ENCODE results near the gene ZSWIM9. TPM values are rescaled to one million over a fixed set of nuclear protein-coding genes. Genes with fewer than 3 reads are reported as not detected.

The ZSWIM9 gene
- total RNA-seq, 1 donor from 2014 or later, result 13.4 TPM

GRCh38 chr19:48174445-48175030 is 4.1 kb downstream of the ZSWIM9 start:
- H3K4me3 Mint-ChIP-seq, result peak overlapping the region; percentile 68
- H3K27ac Mint-ChIP-seq (ENCODE audit: unreplicated experiment), result no peak overlapping the region
- no peak for DNase-seq (ENCODE audit: low read depth, low spot score)
- H3K9me3 Mint-ChIP-seq, result no peaks in the 10 kb centered on the region
- H3K36me3 Mint-ChIP-seq (ENCODE audit: low read depth), result peaks cover 26% of the 10 kb centered on the region
- no peak for TF ChIP-seq CTCF (conservative IDR thresholded peaks at IDR 0.05)
- H3K27me3 Mint-ChIP-seq (ENCODE audit: low read depth), result no peaks in the 10 kb centered on the region
- peaks cover 9% of the 10 kb centered on the region for H3K4me1 Mint-ChIP-seq

- H3K27me3 Mint-ChIP-seq (ENCODE audit: low read depth), result no peaks in the 10 kb centered on the region
- DNase-seq (ENCODE audit: low read depth, low spot score), result no peak
- H3K27ac Mint-ChIP-seq (ENCODE audit: unreplicated experiment), result peak overlapping the region; percentile 77
- H3K9me3 Mint-ChIP-seq, result peaks cover 3% of the 10 kb centered on the region
- H3K4me1 Mint-ChIP-seq, result peaks cover 9% of the 10 kb centered on the region
- H3K4me3 Mint-ChIP-seq, result peak overlapping the region; percentile 44
- H3K36me3 Mint-ChIP-seq (ENCODE audit: low read depth), result peaks cover 31% of the 10 kb centered on the region
- no peak for TF ChIP-seq CTCF (conservative IDR thresholded peaks at IDR 0.05)
Observed at GRCh38 chr19:48175578-48175977, 5.1 kb downstream of the ZSWIM9 start.

DNA sequence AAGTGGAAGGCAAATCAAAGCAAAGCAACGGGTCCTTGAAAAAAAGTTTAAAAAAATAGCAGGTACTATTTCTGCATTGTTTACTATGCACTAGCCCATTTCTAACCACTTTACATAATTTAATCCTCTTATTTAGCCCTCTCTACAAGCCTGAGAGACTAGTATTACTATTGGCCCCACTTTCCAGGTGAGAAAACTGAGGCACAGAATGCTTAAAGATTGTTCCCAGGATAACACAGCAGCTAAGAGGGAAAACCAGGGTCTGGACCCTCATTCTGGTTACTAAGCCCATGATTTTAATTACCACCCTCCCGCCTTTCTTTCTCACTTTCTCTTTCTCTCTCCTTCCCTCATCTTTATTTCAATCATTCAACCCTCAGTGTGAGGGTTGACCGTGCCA is 5.7 kb downstream of the ZSWIM9 start:
- H3K4me3 Mint-ChIP-seq, result no peak overlapping the region
- H3K27ac Mint-ChIP-seq (ENCODE audit: unreplicated experiment), result no peak overlapping the region
- H3K27me3 Mint-ChIP-seq (ENCODE audit: low read depth), result no peaks in the 10 kb centered on the region
- H3K9me3 Mint-ChIP-seq, result peaks cover 4% of the 10 kb centered on the region
- TF ChIP-seq CTCF (conservative IDR thresholded peaks at IDR 0.05), result no peak
- peaks cover 32% of the 10 kb centered on the region for H3K36me3 Mint-ChIP-seq (ENCODE audit: low read depth)
- H3K4me1 Mint-ChIP-seq, result peaks cover 3% of the 10 kb centered on the region
- DNase-seq (ENCODE audit: low read depth, low spot score), result no peak

DNA sequence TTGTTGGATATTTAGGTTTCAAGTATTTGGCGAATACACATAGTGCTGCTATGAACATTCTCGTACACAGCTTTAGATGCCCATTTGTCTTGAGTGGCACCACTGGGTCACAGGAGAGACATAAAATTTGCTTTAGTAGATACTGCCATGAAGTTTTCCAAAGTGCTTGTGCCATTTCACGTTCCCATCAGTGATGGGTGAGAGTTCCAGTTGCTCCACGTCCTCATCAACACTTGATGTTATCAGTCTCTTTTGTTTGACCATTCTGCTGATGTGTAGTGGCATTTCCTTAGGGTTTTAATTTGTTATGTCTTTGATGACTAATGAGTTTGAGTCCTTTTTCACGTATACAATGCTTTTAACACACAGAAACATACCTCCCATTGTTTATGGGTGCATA is 11.0 kb downstream of the ZSWIM9 start:
- no peak for DNase-seq (ENCODE audit: low read depth, low spot score)
- Mint-ChIP-seq H3K4me3 (no peak overlapping the region), H3K27me3 (ENCODE audit: low read depth) (no peaks in the 10 kb centered on the region), H3K4me1 (no peaks in the 10 kb centered on the region), H3K27ac (ENCODE audit: unreplicated experiment) (no peak overlapping the region), H3K36me3 (ENCODE audit: low read depth) (peaks cover 40% of the 10 kb centered on the region), H3K9me3 (peaks cover 10% of the 10 kb centered on the region)
- no peak for TF ChIP-seq CTCF (conservative IDR thresholded peaks at IDR 0.05)

GRCh38 chr19:48182434-48182833 is 12.0 kb downstream of the ZSWIM9 start:
- no peaks in the 10 kb centered on the region for H3K27me3 Mint-ChIP-seq (ENCODE audit: low read depth)
- peaks cover 10% of the 10 kb centered on the region for H3K9me3 Mint-ChIP-seq
- TF ChIP-seq CTCF (conservative IDR thresholded peaks at IDR 0.05), result no peak
- no peaks in the 10 kb centered on the region for H3K4me1 Mint-ChIP-seq
- no peak overlapping the region for H3K27ac Mint-ChIP-seq (ENCODE audit: unreplicated experiment)
- no peak overlapping the region for H3K4me3 Mint-ChIP-seq
- H3K36me3 Mint-ChIP-seq (ENCODE audit: low read depth), result peaks cover 39% of the 10 kb centered on the region
- DNase-seq (ENCODE audit: low read depth, low spot score), result no peak

Measured in neural crest cell (in vitro differentiated cells).